GM21390 (cell line): ENCODE results near the gene MEIOSIN.

Experiments used
- ATAC-seq: cut with Tn5 transposase; IDR thresholded peaks from one replicate; pipeline ENCODE4 v1.9.1; 2021; ENCODE audit not compliant: unreplicated experiment

MEIOSIN gene

DNA sequence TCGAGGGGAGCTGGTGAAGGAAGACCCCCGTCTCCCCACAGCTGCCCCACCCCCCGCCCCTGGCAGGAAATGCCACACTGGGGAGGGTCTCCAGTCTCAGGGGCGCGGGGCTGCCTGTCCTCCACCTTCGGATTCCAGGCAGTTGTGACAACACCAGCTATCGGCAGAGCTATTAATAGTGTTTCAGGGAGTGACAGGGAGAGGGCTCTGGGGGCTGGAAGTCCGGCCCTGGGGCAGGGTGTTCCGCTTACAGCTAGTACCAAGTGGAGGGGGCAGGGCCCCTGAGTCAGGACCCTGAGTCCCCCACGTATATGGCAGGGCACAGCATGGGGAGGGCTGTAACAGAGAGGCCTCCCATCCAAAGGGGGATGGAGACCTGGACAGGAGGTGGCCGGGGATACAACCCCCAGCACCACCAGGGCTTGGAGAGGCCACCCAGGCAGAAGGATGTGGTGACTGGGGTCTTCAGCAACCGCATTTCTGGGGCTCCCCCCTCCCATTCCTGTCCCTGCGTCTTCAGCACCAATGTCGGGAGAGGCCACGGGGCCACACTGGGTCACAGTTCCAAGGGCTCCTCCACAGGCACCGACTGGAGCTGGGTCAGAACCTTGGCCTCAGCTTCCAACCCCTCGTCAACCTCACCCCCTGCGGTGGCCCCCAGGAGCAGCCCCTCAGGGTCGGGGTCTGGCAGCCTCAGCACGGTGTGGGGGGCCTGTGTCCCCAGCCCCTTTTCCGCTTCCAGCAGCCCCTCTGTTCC is 31.9 kb downstream of the MEIOSIN start:
- ATAC-seq: no peak

DNA sequence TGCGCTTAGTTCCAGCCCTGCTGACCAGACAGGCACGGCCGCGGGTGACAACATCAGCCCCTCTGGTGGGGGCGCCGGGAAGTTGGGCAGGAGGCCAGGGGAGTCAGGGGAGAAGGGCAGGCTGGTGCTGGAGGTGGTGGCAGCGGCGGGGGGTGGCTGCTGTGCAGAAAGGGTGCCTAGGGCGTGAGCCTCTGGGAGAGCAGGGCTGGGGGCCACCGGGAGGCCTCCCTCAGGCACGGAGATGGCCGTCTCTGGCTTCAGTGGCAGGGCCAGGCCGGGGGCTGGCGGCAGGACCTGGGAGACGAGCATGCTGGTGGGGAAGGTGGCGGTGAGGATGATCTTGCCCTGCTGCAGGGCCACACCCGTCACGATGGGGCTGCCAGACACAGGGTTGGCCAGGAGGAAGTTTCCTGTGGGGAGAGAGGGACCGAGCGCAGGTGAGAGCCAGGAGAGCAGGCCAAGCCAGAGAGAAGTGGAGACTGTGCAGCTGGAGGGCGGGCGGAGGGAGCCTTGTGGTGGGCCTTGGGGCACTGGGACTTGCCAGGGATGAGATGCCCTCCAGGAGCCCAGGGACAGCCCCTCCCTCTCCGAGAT is 32.6 kb downstream of the MEIOSIN start:
- no peak for ATAC-seq

DNA sequence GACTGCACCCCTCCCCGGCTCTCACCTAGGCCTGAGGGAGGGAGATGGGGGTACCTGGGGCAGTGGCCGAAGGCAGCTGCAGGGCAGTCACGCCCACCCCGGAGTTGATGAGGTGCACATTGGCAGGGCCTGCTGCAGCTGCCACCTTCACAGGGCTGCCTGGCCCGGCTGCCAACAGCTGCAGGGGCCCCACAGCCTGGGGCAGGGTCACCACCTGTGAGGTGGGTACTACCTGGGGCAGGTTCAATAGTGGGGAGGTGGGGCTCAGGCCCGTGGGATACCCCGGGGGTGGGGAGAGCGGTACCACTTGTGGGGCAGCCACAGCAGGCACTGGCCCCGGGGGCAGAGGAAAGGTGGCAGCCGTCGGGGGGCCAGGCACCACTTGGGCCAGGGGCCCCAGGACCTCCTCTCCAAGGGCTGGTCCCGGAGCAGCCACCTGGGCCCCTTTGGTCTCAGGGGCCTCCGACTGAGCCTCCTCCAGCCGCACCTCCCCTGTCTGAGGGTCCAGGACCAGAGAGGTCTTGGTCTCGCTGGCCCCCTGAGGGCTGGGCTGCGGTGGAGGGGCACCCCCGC is 33.1 kb downstream of the MEIOSIN start:
- no peak for ATAC-seq

DNA sequence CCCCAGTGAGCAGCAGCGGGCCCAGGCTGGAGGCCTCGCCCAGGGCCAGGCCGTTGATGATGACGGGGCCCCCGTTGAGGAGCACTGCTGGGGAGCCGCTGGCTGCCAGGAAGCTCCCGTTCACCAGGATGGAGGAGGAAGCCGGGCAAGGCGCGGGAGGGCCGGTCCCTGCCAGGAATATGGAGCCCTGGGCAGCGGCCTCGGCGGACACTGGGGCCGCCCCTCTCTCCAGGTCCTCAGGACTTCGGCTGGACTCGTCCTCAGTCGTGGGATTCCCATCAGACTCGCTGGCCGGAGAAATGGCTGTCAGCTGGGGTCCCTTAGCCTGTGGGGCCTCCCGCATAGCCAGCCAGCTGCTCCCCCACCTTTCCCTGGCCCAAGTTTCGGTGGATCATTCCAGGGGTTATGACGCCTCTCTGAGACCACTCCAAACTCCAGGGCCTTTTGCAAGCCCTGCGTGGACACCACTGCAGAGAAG is 33.7 kb downstream of the MEIOSIN start:
- ATAC-seq: no peak

DNA sequence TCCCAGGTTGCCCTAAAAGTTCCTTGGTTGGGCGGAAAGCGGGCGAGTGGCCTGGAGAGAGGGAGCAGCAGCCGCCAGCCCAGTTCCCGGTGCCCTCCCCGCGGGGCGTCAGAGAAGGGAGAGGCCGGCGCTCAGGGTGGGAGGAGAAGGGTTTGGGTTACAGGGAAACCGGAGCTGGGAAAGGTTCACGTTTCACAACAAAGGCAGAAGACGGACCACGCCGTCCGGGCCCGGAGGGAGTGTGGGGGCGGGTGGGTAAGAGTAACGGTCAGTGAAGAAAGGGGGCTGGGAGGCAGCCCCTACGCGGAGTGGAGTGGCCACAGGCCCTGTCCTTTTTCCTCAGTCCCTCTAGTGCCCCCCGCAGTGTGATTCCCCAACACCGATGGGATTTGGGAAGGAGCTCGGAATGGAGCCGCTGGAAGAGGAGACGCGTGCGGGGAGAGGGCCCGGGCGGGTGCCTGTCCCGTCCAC is 34.2 kb downstream of the MEIOSIN start:
- no peak for ATAC-seq

DNA sequence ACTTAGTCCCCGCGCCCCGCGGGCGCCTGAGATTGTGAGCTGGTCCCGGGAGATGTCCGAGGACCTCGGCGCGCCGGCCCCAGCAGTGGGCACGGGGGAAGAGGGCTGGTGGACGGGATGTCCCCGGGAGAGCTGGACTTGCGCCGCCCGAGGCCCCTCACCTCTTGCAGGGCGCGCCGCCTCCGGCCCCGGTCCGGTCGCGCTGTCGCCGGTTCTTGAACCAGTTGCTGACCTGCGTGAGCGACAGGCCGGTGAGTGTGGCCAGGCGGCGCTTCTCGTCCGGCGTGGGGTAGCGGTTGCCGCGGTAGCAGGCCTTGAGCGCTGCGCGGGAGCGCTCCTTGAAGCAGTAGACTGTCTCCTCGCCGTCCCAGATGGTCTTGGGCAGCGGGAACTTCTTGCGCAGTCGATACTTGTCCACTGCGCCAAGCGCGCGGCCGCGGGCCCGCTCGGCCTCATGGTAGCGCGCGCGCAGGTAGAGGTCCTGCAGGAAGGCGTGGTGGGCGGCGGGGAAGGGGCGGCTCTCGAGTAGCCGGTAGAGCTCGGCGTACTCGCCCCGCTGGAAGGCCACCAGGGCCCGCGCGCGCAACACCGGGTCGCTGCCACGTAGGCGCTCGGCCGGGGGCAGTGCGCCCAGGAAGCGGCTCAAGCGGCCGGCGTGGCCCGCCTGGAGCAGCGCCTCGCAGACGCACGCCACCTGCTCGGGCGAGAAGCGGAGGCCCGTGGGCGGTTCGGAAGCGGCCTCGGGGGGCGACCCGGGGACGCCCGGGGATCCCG is 34.8 kb downstream of the MEIOSIN start:
- ATAC-seq: no peak

DNA sequence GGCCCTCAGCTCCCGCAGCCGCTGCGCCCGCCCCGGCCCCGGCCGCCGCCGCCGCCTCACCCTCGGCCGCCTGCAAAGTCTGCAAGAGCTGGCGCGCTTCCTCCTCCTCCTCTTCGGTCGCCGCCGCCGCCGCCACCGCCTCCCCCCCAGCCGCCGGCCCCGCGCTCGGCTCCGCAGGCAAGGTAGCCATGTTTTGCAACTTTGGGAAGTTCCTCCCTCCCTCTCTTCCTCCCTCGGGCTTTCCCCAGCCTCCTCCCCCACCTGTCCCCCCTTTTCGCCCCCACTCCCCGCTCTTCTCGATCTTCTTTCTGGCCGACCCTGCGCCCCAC is 35.4 kb downstream of the MEIOSIN start:
- ATAC-seq: no peak

DNA sequence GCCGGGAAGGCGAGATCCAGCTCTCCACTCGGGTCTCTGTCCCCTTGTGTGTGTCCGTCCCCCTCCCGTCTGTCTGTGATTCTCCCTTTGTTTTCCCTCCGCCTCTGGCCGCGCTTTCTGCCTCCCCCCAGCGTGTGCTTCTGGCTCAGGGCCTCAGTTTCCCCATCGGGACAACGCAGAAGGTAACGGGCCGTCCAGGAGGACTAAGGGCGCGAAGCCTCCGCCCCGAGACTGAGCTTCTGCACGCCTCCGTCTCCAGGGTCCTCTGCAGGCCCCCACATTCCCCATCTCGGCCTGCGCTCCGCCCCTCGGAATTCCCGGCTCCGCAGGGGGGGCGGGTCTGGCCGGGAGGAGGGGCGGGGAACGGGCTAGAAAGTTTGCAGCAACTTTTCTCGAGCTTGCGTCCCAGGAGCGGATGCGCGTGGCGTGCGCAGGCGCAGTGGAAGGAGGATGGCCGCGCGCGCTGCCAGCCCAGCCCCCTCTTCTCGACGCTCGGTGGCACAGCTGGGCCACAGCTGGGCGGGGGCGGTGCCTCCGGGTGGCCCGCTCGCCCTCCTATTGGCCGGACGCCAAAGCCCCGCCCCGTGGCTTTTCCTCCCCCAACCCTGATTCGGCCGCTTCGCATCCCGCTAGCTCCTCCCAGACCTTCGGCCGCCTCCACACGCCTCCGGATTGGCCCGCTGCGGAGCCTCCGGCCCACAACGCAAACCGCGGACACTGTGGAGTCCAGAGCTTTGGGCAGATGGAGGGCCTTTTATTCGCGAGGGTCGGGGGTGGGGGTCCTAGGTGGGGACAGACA is 35.9 kb downstream of the MEIOSIN start, which contains the start of gene SIX5:
SIX5 (minus strand) TSS at position 269 of the 799 bp plus-strand sequence. CDS start 408 bp downstream, outside the sequence.
- peak; percentile 41 for ATAC-seq

DNA sequence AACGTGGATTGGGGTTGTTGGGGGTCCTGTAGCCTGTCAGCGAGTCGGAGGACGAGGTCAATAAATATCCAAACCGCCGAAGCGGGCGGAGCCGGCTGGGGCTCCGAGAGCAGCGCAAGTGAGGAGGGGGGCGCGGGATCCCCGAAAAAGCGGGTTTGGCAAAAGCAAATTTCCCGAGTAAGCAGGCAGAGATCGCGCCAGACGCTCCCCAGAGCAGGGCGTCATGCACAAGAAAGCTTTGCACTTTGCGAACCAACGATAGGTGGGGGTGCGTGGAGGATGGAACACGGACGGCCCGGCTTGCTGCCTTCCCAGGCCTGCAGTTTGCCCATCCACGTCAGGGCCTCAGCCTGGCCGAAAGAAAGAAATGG is 36.6 kb downstream of the MEIOSIN start:
- ATAC-seq: no peak

DNA sequence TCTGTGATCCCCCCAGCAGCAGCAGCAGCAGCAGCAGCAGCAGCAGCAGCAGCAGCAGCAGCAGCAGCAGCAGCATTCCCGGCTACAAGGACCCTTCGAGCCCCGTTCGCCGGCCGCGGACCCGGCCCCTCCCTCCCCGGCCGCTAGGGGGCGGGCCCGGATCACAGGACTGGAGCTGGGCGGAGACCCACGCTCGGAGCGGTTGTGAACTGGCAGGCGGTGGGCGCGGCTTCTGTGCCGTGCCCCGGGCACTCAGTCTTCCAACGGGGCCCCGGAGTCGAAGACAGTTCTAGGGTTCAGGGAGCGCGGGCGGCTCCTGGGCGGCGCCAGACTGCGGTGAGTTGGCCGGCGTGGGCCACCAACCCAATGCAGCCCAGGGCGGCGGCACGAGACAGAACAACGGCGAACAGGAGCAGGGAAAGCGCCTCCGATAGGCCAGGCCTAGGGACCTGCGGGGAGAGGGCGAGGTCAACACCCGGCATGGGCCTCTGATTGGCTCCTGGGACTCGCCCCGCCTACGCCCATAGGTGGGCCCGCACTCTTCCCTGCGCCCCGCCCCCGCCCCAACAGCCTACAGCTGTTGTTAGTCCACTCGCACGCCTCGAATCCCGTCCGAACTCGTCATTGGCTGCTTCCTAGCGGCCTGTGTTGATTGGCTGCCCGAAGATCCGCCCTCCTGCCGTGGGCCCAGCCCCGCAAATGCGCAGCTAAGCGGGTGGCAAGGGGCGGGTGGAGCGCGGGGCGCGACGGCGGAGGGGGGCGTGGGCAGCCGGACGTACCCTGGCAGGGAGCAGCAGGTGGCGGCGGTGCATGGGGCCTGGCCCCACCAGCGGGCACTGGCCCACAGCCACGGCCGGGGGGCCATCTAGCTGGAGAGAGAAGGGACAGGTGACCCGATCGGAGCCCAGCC is 37.2 kb downstream of the MEIOSIN start:
- ATAC-seq: peak; percentile 45

DNA sequence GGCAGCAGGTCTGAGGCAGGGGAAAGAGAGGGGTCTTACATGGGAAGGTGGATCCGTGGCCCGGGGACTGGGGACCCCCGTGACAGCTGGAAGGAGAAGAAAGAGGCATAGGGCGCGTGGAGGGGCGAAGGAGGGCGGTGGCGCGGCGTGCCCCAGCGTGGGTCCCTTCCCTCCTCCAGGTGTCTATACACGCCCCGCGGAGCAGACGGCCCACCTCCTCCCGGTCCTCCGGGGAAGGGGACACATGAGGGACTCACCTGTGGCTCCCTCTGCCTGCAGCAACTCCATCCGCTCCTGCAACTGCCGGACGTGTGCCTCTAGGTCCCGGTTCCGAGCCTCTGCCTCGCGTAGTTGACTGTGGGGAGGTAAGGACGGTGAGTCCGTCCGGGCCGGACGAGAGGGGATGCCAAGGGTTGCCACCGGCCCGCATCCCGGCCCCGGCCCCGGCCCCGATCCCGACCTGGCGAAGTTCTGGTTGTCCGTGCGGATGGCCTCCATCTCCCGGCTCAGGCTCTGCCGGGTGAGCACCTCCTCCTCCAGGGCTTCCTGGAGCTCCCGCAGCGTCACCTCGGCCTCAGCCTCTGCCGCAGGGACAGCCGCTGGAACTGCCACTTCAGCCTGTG is 38.2 kb downstream of the MEIOSIN start:
- ATAC-seq: no peak

DNA sequence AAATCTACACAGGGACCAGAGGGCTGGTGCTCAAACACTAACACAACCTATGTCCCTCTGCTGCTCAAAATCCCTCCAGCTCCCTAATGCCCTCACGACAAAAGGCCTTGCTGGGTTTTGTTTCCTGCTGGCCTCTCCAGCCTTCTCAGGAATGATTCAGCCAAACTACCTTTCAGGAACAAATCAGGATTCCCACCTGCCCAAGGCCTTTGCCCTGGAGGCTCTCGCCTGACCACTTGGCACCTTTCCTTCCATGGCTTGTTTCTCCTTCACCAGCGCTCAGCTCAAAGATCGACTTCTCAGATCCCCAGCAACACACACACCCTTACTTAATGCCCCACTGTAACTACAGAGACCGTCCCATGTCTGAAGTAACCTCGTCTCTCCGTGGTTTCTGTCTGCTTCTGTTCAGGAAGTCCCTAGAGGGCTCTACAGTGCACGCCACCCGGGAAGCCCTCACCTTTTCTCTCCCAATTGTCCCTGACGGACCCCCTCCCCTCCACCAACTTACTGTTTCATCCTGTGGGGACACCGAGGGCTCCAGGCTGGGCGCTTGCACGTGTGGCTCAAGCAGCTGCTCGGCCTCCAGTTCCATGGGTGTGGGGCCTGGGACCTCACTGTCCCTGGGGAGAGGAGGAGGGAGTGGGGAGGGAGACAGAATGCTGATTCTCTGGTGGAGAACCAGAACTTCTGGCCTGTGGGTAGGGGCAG is 39.0 kb downstream of the MEIOSIN start:
- no peak for ATAC-seq

DNA sequence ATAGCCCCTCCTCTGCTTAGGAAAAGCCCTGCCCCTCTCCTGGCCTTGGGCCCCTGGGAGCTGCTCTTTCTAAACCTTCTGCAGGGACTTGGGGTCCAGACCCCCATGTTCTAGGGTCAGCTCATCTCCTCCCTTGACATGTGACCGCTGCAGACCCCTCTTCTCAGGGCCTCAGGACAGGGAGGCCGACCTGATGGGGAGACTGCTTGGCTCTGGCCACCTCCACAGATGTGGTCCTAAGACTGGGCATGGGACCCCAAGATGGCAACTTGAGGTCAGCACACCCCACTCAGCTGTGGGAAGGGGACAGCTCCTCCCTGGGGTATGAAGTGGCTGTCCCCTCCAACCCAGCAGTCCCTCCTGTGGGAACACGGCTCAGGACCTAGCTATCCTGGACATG is 39.7 kb downstream of the MEIOSIN start:
- ATAC-seq: no peak

DNA sequence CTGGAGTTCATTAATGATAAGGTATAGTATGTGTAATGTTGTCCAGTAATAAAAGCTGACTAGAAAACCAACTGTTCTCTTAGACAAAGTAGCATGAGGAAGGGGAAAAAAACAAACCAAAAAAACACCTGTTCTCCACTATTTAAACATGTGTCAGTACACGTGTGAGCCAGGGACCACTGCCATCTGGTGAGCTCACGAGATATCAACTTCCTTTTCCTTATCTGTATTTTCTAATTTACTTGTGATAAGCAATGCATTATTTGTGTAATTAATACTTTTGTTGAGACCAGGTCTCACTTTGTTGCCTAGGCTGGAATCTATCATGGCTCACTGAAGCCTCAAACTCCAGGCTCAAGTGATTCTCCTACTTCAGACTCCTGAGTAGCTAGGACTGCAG is 40.1 kb downstream of the MEIOSIN start:
- ATAC-seq: no peak

DNA sequence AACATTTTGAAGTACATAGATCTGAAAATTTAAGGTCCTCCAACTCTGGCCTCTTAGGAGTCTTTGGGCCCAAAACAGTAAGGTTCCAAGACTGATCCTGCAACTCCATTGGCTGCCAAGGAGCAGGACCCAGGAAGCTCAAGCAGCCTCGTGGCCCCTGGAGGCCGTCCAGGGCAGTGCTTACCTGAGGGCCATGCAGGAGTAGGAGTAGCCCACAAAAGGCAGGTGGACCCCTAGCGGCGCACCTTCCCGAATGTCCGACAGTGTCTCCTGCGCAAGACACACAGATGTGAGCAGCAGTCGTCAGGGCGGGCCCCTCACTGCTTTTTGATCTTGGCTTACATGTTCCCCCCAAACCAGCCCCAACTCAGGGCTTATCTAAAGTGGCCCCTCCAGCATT is 41.5 kb downstream of the MEIOSIN start:
- ATAC-seq: no peak

DNA sequence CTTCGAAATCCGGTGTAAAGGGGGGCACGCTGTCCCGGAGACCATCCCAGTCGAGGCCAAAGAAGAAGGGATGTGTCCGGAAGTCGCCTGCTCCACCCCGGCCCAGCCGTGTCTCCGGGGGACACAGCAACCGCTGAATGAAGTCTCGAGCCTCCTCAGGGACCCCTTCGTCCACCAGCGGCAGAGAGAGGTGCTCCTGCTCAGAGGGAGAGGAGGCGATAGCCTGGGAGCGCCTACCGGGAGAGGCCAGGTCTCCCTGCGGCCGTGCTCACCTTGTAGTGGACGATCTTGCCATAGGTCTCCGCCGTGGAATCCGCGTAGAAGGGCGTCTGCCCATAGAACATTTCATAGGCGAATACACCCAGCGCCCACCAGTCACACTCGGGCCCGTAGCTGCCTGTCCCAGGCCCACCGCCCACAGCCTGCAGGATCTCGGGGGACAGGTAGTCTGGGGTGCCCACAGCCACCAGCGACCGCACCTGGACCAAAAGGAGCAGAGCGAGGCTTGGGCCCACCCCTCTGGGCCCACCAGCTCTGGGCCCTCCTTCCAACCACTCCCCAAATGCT is 44.2 kb downstream of the MEIOSIN start:
- no peak for ATAC-seq

DNA sequence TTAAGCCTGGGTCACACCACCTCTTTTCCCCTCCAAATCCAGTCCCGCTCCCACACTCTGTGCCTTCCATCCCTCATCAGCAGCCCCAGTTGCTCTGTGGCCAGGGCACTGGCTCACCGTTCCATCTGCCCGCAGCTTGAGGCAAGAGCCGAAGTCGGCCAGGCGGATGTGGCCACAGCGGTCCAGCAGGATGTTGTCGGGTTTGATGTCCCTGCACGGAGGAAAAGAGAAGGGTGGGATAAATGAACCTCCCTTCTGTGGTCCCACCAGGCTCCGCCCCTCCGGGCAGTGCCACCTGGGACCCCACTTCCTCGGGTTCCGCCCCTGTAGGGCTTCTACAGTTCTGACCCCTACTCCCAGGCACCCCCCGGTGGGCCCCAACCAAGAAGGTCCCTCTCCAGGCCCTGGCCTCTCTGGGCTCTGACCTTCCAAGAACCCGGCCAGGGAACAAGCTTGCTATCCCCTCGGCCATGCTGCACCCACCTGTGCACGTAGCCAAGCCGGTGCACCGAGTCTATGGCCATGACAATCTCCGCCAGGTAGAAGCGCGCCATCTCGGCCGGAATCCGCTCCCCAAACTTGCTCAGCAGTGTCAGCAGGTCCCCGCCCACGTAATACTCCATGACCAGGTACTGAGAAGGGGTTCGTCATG is 44.9 kb downstream of the MEIOSIN start:
- ATAC-seq: no peak
